Measurements from ENCODE around the gene RFNG.

RFNG gene

DNA sequence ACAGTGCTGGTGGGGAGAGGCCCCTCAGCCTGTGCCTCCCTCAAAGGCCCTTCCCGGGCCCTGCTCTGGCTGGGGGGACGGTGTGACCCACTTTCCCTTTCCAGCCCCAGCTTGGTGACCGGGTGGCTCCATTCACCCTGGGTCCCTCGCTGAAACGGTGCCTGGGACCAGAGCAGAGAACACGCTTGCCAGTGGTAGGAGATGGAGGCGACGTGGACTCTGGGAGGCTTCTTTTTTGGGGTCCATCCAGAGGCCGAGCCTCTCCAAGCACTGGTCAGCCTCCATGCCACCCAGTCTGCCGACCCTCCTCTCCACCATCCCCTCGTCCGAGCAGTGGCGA is 36.7 kb downstream of the RFNG start:
- no peaks in the 10 kb centered on the region for H3K9me3 Mint-ChIP-seq
- no peaks in the 10 kb centered on the region for H3K4me1 Mint-ChIP-seq (ENCODE audit: low read depth)
- no peak overlapping the region for H3K27ac Mint-ChIP-seq
- H3K4me3 Mint-ChIP-seq: no peak overlapping the region
- no peaks in the 10 kb centered on the region for H3K27me3 Mint-ChIP-seq
- peaks cover 8% of the 10 kb centered on the region for H3K36me3 Mint-ChIP-seq (ENCODE audit: low read depth)

DNA sequence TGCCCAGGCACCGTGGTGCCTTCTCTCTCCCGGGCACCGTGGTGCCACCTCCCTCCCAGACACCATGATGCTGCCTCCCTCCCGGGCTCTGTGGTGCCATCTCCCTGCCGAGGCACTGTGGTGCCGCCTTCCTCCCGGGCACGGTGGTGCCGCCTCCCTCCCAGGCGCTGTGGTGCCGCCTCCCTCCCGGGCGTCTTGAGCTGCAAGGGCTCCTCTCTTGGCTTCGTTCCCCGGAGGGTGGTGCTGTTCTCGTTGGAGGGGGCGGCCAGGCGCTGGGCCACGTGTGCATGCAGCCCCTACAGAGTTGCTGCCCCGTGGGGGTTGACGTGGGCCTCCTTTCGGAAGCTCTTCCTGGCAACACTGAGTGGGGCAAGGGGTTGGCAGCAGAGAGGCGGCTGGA is 37.2 kb downstream of the RFNG start:
- Mint-ChIP-seq H3K27me3 (no peaks in the 10 kb centered on the region), H3K4me3 (no peak overlapping the region), H3K4me1 (ENCODE audit: low read depth) (no peaks in the 10 kb centered on the region), H3K9me3 (no peaks in the 10 kb centered on the region), H3K36me3 (ENCODE audit: low read depth) (peaks cover 8% of the 10 kb centered on the region), H3K27ac (no peak overlapping the region)

DNA sequence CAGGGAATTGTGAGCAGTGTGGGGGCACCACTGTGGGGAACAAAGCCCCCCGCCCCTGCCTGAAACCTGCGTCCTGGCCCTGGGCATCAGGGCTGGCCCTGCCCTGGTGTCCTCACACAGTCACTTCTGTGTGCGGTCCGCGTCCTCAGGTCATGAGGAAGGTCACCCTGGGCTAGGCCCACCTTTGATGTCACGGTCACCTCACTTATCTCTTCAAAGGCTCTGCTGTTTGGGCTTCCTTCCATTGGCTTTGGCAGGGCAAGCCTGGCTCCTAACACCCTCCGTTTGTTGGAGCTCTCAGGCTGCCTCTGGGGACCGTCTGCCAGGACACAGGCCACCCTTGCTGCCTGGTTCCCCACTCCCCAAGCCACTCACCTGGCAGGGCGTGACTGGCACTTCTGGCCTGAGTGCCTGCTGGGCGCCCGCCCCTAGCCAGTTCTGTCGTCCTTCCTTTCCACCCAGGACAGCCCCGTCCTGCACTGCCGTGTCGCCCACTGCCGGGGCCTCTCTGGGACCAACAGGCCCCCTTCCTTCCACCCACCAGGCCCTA is 37.8 kb downstream of the RFNG start:
- Mint-ChIP-seq H3K4me1 (ENCODE audit: low read depth) (no peaks in the 10 kb centered on the region), H3K36me3 (ENCODE audit: low read depth) (peaks cover 6% of the 10 kb centered on the region), H3K27ac (no peak overlapping the region), H3K27me3 (no peaks in the 10 kb centered on the region), H3K4me3 (no peak overlapping the region), H3K9me3 (no peaks in the 10 kb centered on the region)

DNA sequence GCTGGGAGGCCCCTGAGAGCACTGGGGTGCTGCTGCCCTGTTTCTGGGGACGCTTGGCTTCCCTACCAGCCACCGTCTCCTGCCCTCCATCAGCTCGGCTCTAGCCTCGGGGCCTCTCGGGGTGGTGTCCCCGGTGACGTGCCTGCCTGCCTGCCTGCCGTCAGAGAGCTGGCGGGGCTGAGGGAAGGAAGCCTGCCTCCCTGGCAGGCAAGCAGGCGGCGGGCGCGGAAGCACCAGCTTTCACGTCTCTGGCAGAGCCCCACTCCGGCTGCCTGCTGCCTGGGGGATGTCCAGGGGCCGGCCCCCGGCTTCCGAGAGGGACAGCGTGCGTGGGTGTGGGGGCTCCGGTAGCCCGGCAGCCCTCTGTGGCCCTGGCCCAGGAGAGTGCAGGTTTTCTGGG is 38.3 kb downstream of the RFNG start:
- H3K36me3 Mint-ChIP-seq (ENCODE audit: low read depth): peaks cover 1% of the 10 kb centered on the region
- H3K4me1 Mint-ChIP-seq (ENCODE audit: low read depth): no peaks in the 10 kb centered on the region
- no peaks in the 10 kb centered on the region for H3K9me3 Mint-ChIP-seq
- no peak overlapping the region for H3K4me3 Mint-ChIP-seq
- no peak overlapping the region for H3K27ac Mint-ChIP-seq
- H3K27me3 Mint-ChIP-seq: no peaks in the 10 kb centered on the region

DNA sequence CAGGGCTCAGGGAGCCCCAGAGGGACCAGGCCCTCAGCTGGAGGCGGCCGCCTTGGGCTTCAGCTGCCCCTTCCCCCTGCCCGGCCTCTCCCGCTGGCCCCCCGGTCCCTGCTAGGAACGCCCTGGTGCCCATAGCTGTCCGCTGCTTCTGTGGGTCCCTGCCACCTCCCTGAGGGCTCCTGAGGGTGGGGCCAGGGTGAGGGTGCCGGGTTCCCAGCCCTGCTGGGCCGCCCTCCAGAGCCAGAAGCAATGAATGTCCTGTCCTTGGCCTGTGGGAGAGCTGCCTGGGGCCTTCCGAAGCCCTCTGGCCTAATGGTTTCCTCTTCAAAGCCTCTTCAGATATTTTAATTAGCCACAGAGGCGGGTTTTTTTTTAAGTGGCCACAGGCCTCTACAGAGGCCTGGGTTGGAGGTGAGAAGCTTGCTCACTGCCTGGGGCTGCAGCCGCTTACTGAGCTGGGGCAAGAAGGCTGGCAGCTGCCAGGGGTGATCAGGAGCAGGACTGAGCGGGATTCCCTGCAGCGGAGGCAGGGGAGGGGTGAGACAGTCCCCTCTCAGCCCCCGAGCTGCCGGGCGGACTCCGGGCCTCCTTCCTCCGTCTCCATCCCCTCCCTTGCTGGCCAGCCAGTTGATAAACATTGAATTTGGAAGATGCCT is 38.8 kb downstream of the RFNG start:
- Mint-ChIP-seq H3K4me3 (no peak overlapping the region), H3K4me1 (ENCODE audit: low read depth) (no peaks in the 10 kb centered on the region), H3K36me3 (ENCODE audit: low read depth) (no peaks in the 10 kb centered on the region), H3K27ac (no peak overlapping the region), H3K9me3 (no peaks in the 10 kb centered on the region), H3K27me3 (no peaks in the 10 kb centered on the region)

DNA sequence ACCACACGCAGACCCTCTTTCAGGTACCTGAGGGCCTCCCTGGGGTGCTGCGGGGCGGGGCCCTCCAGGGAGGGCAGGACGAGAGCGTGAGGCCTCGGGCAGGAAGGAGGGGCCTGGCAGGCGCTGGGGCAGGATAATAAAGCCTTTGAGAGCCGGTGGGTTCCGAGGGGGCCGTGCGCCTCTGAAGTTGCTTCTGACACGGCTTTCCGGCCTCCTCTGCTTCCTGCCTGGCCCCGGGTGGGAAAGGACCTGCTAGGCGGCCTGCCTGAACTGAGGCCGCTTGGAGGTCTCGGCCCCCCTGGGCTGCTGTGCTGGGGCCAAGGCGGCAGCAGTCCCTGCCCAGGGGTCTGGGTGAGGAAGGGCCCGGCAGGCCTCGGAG is 39.4 kb downstream of the RFNG start:
- H3K36me3 Mint-ChIP-seq (ENCODE audit: low read depth): no peaks in the 10 kb centered on the region
- no peaks in the 10 kb centered on the region for H3K9me3 Mint-ChIP-seq

DNA sequence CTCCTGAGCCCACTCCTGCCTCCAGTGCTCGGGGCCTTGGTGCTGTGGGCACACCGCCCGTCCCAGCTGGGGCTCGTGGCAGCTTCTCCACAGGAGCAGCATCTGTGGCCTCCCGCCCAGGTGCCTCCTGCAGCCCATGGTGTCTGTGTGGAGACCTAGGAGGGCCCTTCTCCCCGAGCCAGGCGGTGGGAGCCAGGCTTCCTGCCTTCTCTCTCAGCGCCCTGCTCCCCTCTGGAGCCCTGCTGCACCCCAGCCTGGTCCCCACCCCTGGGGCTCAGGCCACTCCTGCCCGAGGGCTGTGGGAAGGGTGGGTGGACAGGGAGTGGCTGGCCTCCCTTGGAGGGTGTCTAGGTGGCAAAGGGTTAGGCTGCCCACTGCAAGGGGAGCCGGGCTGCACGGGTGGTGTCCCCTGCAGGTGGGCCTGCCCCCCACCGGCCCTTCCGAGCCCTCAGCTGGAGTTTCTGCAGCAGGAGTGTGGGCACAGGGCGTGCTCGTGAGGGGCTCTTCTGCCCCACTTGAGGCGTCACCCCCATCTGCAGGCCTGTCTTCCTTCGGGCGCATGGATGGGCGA is 39.9 kb downstream of the RFNG start:
- Mint-ChIP-seq H3K9me3 (no peaks in the 10 kb centered on the region), H3K4me1 (ENCODE audit: low read depth) (no peaks in the 10 kb centered on the region), H3K36me3 (ENCODE audit: low read depth) (no peaks in the 10 kb centered on the region), H3K27ac (no peak overlapping the region), H3K27me3 (no peaks in the 10 kb centered on the region), H3K4me3 (no peak overlapping the region)

More for the DNA sequence above, 39.4 kb downstream of the RFNG start:
- Mint-ChIP-seq H3K4me1 (ENCODE audit: low read depth) (no peaks in the 10 kb centered on the region), H3K27me3 (no peaks in the 10 kb centered on the region), H3K4me3 (no peak overlapping the region), H3K27ac (no peak overlapping the region)

DNA sequence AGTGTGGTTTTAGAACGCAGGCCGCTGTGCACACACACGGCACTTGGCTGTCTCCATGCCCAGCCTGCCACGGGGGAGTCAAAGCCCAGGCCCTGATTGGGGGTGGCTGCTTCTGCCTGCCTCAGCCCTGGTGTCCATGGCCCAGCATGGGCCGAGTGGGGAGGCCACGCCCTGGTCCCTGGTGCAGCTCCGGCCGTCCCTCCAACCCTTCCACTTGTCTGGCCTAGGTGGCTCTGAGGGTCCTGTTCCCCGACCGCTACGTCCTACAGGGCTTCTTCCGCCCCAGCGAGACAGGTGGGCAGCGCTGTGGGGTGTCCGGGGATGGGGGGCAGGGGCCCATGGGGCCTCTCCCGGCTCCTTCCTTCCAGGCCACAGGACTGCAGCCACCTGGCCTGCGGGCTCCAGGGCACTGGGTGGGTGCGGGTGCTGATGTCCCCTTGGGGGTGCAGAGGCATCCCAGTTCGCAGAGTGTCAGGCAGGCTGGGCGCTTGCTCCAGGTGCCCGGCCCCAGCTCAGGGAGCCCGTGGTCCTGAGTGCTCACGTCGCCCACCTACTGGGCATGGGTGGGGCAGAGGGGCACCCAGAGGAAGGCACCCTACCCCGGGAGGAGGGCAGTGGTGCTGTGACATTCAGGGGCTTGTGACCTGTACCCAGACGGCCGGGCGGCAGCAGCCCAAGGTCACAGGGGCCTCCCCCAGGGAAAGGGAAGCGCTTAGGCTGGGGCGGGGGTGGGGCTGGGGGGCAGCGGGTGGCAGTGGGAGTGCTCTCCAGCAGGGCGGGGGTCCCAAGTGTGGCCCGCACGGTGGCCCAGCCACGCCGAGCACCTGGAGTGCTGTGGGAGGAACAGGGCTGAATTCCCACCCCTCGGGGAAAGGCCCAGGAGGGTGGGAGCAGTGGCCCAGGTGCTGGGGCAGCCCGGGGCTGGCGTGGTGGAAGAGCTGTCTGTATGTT is 40.8 kb downstream of the RFNG start:
- H3K36me3 Mint-ChIP-seq (ENCODE audit: low read depth): no peaks in the 10 kb centered on the region
- H3K4me3 Mint-ChIP-seq: no peak overlapping the region
- H3K4me1 Mint-ChIP-seq (ENCODE audit: low read depth): peaks cover 2% of the 10 kb centered on the region
- no peaks in the 10 kb centered on the region for H3K9me3 Mint-ChIP-seq
- H3K27me3 Mint-ChIP-seq: no peaks in the 10 kb centered on the region
- H3K27ac Mint-ChIP-seq: no peak overlapping the region

DNA sequence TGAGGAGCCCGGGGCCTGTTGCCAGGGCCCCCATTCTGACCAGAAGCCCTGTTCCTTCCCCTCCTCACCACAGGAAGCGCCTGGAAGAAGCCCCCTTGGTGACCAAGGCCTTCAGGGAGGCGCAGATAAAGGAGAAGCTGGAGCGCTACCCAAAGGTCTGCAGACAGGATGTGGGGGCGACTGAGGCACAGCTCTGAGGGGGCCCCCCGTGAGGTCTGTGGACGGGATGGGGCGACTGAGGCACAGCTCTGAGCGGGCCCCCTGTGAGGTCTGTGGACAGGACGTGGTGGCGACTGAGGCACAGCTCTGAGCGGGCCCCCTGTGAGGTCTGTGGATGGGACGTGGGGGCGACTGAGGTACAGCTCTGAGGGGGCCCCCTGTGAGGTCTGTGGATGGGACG is 42.2 kb downstream of the RFNG start:
- H3K4me3 Mint-ChIP-seq: no peak overlapping the region
- H3K27me3 Mint-ChIP-seq: no peaks in the 10 kb centered on the region
- peaks cover 3% of the 10 kb centered on the region for H3K4me1 Mint-ChIP-seq (ENCODE audit: low read depth)
- H3K9me3 Mint-ChIP-seq: no peaks in the 10 kb centered on the region
- no peaks in the 10 kb centered on the region for H3K36me3 Mint-ChIP-seq (ENCODE audit: low read depth)
- no peak overlapping the region for H3K27ac Mint-ChIP-seq

DNA sequence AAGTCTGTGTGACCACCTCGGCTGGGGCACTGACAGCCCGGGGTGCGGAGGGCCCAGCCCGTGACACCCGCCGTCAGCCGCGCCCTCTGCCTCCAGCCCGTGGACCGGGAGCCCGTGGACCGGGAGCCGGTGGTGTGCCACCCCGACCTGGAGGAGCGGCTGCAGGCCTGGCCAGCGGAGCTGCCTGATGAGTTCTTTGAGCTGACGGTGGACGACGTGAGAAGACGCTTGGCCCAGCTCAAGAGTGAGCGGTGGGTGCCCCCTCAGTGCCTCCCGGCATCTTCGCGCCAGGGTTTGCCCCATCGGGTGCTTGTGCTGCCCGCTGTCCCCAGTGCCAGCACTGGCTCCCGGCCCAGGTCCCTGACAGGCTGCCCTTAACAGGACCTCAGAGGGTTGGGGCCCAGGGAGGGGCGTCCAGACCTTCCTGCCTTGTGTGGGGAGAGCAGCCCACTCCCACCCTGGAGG is 42.6 kb downstream of the RFNG start:
- H3K9me3 Mint-ChIP-seq: no peaks in the 10 kb centered on the region
- H3K4me3 Mint-ChIP-seq: no peak overlapping the region
- no peak overlapping the region for H3K27ac Mint-ChIP-seq

DNA sequence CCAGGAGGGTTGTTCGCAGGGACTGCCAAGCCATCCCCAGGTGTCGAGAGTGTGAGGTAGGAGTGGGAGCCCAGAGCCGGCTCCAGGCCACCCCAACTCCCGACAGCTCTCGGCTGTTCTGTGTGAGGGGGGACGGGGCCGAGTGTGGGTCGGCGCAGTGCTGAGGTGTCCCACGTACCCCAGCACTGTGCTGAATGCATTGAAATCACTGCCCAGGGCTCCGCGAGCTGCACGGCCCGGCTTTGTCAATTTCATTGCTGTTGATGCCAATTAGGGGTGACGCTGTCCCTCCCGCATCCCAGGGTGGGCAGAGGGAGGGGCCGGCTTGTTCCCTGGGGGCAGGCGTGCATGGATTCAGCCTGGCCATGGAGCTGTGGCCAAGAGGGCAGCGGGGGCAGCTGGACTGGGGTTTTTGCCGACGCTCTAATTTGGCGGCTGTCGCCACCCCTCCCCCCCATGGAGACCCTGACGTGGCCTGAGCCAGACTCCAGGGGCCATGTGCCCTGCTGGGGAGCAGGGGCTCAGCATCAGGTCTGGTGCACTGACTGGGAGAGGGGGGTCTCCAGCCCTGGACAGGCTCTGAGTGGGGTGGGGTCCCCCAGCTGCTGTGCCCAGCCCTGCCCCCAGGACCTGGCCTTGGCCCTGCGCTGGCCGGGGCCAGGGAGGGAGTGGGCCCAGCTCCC is 43.2 kb downstream of the RFNG start:
- H3K4me3 Mint-ChIP-seq: no peak overlapping the region
- H3K27me3 Mint-ChIP-seq: no peaks in the 10 kb centered on the region
- no peaks in the 10 kb centered on the region for H3K9me3 Mint-ChIP-seq
- no peaks in the 10 kb centered on the region for H3K36me3 Mint-ChIP-seq (ENCODE audit: low read depth)
- H3K27ac Mint-ChIP-seq: no peak overlapping the region
- H3K4me1 Mint-ChIP-seq (ENCODE audit: low read depth): peaks cover 4% of the 10 kb centered on the region

More for the DNA sequence above, 42.6 kb downstream of the RFNG start:
- H3K36me3 Mint-ChIP-seq (ENCODE audit: low read depth): no peaks in the 10 kb centered on the region
- H3K4me1 Mint-ChIP-seq (ENCODE audit: low read depth): peaks cover 3% of the 10 kb centered on the region
- H3K27me3 Mint-ChIP-seq: no peaks in the 10 kb centered on the region

DNA sequence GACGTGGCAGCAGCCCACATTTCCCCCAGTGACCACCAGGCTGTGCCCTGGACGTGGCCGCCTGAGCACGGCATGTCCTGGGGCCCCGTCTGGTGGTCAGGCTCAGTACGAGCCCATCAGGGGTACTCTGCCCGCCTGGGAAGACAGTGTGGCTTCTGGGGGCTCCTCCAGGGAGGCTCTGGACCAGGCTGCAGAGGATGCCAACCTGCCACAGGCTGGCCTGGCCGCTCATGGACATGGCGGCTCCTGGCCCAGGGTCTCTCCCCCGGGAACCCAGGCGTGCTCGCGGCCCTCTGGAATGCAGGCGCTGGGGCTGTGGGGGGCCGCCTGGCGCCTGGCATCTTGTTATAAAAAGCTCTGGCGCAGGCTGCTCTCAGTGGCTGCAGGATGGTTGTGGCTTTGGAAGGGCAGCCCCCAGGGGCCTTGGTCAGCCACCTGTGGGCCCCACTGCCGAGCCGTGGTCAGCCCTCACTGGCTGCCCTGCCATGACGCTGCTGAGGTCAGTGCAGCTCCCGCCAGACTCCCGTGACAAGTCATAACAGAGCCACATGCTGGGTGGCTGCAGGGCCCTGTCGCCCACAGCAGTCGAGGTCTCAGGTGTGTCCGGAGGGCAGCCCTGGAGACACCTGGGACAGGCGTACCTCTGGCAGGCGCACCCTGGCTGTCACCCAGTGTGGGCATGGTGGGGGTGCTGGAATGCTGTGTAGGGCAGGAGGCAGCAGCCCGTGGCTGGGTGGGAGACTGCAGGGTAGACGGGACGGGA is 43.9 kb downstream of the RFNG start:
- no peak overlapping the region for H3K27ac Mint-ChIP-seq
- peaks cover 10% of the 10 kb centered on the region for H3K4me1 Mint-ChIP-seq (ENCODE audit: low read depth)
- H3K9me3 Mint-ChIP-seq: no peaks in the 10 kb centered on the region
- H3K36me3 Mint-ChIP-seq (ENCODE audit: low read depth): no peaks in the 10 kb centered on the region
- H3K27me3 Mint-ChIP-seq: no peaks in the 10 kb centered on the region
- H3K4me3 Mint-ChIP-seq: no peak overlapping the region

DNA sequence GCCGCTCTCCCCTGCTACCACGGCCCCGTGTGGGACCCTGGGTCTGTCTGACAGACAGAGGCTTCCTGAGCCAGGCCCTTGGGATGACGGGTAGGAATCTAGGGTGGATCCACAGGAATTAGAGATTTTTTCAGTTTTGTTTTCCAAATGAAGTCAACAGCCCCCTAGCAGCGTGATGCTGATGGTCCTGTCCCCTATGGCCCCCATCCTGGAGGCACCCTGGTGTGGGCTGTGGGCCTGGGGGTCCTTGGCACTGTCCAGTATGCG is 44.5 kb downstream of the RFNG start:
- Mint-ChIP-seq H3K4me1 (ENCODE audit: low read depth) (peaks cover 10% of the 10 kb centered on the region), H3K9me3 (no peaks in the 10 kb centered on the region), H3K27me3 (no peaks in the 10 kb centered on the region), H3K36me3 (ENCODE audit: low read depth) (no peaks in the 10 kb centered on the region), H3K4me3 (no peak overlapping the region), H3K27ac (no peak overlapping the region)

DNA sequence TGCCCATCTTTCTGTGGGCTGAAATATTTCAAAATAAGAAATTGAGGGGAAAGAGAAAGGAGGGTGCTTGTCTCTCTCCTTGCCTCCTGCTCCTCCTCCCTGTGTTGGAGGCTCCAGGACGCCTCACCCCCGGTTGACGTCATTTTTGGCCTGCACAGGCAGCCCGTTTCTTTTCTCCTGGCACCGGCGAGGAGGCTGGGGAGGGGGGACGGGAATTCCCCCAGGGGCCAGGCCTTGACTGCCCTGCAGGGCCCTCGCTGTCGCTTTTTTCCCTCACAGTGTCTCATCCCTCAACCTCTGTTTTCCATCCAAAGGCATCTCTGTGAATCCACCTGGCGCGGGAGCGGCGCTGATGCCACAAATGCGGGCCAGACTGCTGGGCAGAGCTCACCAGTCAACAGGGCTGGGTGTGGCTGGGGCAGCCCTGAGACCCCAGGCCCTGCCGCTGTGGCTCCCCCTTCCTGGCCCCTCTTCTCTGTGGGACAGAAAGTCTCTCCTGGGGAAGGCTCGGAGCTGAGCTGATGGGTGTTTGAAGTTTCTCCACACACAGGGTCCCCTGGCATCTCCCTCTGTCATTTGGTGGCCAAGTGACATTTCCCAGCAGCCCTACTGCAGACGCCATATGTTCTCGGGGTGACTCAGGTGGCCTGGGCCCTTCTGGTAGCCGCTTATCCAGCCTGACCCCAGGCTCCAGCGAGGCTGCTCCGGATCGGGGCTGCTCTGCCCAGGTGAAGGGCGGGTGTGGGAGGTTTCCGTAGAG is 45.0 kb downstream of the RFNG start:
- Mint-ChIP-seq H3K4me1 (ENCODE audit: low read depth) (peaks cover 10% of the 10 kb centered on the region), H3K27me3 (no peaks in the 10 kb centered on the region), H3K36me3 (ENCODE audit: low read depth) (no peaks in the 10 kb centered on the region), H3K9me3 (no peaks in the 10 kb centered on the region), H3K27ac (no peak overlapping the region), H3K4me3 (no peak overlapping the region)
